Gastroesophageal sphincter (tissue), 3 donors: Measurements from ENCODE around the gene MINDY3.
A peak's percentile ranks its signal among the peaks of the same experiment; 100 is the strongest.

Experiments used
- CTCF ChIP-seq, 4 experiments: fragments of 200-600 bp in 2 of 4; fragments of 450-650 bp in 2 of 4; sonication (generic) in 1 of 4; IDR thresholded peaks; one replicate each; pipeline ENCODE4 v1.5.1; 2017 to 2019; ENCODE audit warnings: antibody characterized with exemption in 4 of 4, mild to moderate bottlenecking in 2 of 4, moderate library complexity in 2 of 4
- POLR2A ChIP-seq, 2 donors: fragments of 450-650 bp; IDR thresholded peaks; one replicate each; pipeline ENCODE4 v1.6.1; 2017; ENCODE audit warnings: antibody characterized with exemption in 2 of 2, mild to moderate bottlenecking in 2 of 2, moderate library complexity in 1 of 2
- POLR2AphosphoS5 ChIP-seq: sonication (generic); formaldehyde crosslinking; IDR thresholded peaks from one replicate; pipeline ENCODE4 v1.6.1; 2017; ENCODE audit warnings: antibody characterized with exemption

DNA sequence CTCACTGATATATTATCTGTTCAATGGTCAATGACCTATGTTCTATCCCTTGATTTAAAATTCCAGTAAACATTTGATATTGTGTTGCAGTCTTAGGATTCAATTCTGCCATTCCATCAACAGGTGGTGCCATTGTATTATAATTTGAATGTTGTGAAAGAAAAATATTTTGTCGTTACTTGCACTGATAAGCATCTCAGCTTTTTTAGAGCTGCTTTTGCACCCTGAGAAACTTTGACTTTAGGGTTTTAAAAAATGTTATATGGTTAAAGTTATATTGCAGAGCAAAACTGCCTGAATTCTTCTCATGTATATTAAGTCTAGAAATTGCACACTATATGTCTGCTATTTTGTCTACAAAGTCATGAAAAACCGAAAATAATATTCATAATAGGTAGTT is 18.8 kb upstream of the MINDY3 start:
- no peak for TF ChIP-seq POLR2AphosphoS5
- peak; percentile 18 to 50 (median 44) for TF ChIP-seq CTCF (IDR thresholded peaks at IDR 0.05)
- TF ChIP-seq POLR2A (IDR thresholded peaks at IDR 0.05): no peak
